CD4-positive, alpha-beta T cell treated with Interleukin-4 for 1 hour (primary cell): ENCODE results near the gene CCDC184.
"Not testable (repeated sequence)": the region's sequence is repeated elsewhere in the genome, so short reads cannot be mapped to it uniquely, and the experiment has no call there.

Source experiments
- DNase-seq, 2 donors: peaks; one replicate each; pipeline ENCODE4 v3.0.0-alpha.2; 2020 to 2022

Gene CCDC184

DNA sequence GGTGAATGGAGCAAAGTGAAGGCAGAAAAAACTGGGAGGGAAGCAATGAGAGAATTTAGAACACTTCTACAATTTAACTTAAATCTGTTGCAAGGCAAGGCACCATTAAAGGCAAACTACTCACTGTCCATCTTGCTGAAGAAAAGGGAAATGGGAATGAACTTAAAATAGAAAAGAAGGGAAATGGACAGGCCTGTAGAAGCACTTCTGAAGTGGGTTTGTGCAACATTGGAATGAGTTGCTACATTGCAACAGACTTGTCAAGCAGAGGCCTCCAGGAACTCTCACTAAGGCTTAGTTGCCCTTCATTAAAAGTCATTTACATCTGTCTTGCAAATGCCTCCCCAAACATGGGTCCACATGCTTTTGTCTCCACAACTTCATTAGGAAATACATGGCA is 33.3 kb downstream of the CCDC184 start:
- DNase-seq, result no peak

DNA sequence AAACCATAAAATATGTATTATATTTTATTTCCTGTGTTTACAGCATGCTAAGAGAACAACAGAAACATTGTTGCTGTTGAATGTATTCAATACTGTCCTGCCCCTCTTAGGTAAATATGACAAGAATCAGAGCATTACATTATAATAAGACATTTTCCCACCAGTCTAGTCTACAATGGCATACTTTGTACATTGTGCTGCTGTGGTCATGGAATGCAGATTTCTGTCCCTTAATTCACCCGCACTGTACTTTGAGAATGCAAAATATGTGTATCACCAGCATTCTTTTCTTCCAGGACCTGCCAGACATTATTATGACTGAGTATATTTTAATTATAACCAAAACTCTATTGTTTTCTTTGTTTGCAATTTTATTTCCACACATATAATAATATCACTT is 36.2 kb downstream of the CCDC184 start:
- DNase-seq, result no peak

GRCh38 chr12:48220701-48221100 is 37.3 kb downstream of the CCDC184 start:
- DNase-seq, result no peak

GRCh38 chr12:48221645-48222044 is 38.2 kb downstream of the CCDC184 start:
- no peak for DNase-seq

DNA sequence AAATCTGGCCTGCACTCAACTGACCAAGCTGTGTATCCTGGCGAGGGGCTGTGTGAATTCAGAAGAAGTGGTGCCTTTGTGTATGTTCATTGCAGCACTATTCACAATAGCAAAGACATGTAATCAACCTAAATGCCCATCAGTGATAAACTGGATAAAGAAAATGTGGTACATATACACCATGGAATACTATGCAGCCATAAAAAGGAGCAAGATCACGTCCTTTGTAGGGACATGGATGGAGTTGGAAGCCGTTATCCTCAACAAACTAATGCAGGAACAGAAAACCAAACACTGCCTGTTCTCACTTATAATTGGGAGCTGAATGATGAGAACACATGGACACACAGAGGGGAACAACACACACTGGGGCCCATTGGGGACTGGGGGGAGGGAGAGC is 41.1 kb downstream of the CCDC184 start:
- not testable (repeated sequence) for DNase-seq

DNA sequence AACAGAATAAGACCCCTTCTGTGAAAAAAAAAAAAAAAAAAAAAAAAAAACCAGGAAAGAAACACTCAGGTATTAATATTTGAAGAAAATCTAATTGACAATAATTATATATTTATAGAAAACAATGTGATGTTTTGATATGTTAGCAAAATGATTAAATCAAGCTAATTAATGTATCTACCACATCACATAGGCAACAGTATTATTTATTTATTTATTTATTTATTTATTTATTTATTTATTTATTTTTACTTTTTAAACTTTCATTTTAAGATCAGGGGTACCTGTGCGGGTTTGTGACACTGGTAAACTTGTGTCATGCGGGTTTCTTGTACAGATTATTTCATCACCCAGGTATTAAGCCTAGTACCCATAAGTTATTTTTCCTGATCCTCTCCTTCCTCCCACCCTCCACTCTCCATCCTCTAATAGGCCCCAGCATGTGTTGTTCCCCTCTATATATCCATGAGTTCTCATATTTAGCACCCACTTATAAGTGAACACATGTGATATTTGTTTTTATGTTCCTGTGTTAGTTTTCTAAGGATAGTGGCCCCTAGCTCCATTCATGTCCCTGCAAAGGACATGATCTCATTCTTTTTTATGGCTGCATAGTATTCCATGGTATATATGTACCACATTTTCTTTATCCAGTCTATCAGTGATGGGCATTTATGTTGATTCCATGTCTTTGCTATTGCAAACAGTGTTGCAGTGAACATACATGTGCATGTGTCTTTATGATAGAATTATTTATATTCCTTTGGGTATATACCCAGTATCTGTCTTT is 47.9 kb downstream of the CCDC184 start:
- DNase-seq, result not testable (repeated sequence)
